Inflammatory macrophage treated with lipopolysaccharide for 1 hour (primary cell): ENCODE measurements around the gene NEK6.

Source experiments
- DNase-seq, 2 donors: peaks; one replicate each; pipeline ENCODE4 v3.0.0-alpha.2; 2020 to 2022

Gene NEK6

DNA sequence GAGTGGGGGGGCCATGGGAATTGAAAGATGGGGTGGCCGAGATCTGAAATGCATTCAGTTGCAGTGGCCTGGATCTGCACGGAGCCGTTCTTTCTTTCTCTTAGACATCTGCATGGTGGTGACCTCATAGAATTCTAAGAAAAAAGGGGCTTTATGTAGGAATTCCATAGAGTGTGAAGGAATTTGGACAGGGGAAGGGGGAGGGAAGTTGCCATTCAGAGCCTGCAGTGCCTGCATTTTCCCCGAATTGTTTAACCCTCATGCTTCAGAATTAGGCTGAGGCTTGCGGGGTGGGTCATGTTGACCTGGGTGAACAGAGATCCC is 4.9 kb downstream of the NEK6 start:
- no peak for DNase-seq

DNA sequence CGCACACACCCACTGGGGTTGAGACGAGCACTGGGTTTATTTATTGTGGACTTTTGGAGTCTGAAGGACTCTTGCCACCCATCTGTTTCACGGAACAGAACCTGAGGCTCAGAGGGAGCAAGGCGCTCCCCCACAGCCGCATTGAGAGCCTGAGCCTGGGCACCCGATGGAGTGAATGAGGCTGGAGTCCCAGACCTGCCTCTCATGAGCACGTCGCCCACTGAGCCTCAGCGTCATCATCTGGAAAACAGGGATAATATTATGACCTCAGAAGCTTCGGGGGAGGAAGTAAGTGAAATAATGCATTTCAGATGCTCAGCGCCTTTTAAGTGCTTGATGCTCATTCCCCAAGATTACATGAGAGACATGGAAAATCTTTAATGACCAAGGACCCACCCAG is 5.5 kb downstream of the NEK6 start:
- peak; percentile 47 to 60 for DNase-seq

DNA sequence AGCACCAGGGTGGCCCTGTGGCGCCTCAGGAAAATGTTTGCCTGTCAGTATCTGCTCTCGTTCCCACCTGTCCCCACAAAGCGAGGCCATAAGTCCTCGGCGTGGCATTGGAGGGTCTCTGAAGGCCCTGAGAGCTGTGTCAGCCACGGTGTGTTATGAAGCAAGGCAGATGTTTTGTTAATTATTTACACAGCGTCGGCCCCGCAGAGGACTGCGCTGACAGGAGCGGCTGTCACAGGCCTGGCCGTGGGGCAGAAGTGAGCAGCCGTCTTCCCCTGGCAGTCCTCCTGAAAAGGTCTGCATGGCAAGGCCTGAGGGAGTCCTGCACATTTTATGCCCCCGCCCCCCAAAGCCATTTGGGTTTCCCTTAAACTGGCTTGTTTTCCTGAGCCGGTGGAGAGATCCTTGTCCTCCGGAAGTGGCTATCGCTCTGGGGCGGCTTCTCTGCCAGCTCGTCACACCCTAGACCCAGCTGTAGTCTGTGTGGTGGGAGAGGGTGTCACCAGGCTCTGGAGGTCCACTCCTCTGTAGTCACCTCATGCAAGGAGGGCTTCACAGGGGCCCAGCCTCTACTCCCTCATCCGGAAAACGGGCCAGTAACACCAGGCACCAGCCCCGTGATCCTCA is 6.2 kb downstream of the NEK6 start:
- DNase-seq = no peak

DNA sequence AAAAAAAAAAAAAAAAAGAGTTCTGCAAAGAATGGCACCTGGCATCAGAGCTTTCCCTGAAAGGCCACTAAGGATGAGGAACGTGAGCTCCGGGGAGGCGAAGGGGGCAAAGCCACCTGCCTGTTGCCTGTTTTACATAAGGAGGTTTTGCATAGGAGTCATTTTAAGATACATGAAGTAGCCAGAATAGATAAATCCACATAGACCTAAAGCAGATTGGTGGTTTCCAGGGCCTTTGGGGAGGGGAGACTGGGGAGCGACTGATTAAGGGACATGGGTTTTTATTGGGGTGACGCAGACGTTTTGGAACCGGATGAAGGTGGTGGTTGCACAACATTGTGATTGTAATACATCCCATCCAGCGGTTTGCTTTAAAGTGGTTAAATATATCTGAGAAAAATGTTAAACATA is 7.1 kb downstream of the NEK6 start:
- peak; percentile 49 to 64 for DNase-seq

DNA sequence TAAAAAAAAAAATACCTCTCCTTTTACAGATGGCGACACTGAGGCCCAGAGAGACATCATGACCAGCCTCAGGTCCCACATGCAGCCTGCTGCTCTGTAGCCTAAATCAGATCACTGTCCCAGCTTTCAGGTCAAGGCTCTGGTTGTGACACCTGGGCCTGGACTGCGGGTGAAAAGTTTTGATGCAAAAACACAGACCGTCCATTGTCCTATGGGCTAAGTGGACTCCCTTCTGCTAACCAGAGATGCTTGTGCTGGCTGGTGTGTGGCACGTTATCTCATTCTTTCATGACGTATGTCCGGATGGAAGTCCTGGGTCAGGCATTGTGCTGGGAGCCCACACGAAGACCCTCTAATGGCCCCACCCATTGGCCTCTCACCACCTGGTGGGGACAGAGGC is 7.8 kb downstream of the NEK6 start:
- DNase-seq = no peak

DNA sequence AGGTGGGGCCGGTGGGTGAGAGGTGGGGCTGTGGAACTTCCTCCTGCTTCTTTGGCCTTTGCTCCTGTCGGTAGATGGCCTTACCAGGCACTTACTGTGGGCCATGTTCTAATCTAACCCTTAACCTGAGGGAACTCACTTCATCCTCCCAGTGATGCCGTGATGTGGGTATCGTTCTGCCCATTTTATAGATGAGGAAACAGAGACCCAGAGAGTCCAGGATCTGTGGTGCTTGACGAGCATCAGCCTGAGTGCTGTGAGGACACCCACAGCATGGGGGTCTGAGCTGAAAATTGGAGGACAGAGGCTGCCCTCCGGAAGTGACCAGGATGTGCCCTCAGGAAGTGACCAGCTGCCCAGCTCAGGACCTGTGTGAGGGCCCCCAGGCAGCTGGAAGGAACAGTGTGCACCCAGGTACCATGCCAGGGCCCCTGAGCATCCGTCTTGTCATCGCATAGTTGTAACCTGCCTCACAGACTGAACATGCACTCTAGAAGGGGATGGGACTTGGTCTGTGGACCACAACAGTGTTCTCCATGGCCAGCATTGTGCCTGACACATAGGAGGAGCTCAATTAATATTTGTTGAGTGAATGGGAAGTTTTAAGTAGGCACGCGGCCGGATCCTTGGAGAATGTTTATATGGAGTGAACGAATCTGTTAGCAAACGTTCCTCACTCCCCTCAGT is 8.5 kb downstream of the NEK6 start:
- DNase-seq = no peak

GRCh38 chr9:124266826-124267201 is 9.1 kb downstream of the NEK6 start:
- no peak for DNase-seq

DNA sequence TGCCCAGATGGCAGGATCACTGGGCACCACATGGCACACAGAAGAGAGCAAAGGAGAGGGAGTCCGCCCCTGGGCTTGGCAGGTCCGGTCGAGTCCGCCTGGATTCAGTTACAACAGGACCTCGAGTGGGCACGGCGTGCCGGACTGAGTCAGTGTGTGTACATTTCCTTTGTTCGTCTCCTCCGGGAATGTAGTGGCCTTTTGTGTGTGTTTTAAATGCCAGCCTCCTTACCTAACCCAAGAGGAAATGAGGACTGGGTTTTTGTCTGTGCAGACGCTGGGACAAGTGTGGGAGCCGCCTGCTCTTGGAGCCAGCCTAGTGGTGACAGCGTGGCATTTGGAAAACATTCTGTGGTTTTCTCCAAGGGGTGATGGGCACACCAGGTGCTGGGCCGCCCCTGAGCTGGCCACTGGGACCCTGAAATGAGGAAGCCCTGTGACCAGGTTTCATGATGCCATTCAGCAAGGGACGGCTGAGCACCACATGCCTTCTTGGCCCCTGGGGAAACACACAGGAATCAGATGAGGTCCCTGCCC is 9.6 kb downstream of the NEK6 start:
- DNase-seq = peak; percentile 66 to 86

DNA sequence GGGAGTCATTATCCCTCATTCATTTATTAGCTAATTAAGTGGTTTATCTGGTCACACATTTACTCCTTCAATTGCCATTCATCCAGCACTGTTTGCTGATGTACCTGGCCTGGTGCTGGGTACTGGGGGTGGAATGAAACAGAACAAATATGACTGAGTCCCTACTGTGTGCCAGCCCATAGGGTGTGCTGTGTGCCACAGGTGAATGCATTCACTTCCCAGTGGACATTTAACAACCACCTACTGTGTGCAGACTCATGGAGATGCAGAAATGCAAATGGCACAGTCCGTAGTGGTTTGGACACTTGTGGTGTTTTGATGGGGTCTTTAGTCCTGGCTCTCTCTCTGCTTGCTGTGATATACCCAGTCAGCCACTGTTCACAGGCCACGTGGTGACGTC is 10.5 kb downstream of the NEK6 start:
- DNase-seq = no peak

- no peak for DNase-seq
These were observed 10.9 kb downstream of the NEK6 start for GRCh38 chr9:124268661-124269060.

DNA sequence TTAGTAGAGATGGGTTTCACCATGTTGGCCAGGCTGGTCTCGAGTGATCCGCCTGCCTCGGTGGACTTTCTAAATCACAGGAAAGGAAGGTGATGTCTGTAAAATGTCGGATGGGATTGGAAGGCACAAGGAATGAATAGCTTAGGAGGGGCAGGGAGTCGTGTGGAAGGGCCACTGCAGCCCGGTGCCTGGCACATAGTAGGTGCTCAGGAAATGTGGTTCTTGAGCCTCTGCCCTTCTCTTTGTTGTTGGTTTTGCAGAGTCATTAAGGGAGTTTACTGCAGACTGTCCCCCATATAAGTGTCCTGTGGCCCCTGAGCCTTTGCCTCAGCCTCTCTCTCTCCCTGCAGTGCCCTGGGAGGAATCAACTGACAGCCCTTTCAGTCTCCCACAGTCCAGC is 11.8 kb downstream of the NEK6 start:
- no peak for DNase-seq

DNA sequence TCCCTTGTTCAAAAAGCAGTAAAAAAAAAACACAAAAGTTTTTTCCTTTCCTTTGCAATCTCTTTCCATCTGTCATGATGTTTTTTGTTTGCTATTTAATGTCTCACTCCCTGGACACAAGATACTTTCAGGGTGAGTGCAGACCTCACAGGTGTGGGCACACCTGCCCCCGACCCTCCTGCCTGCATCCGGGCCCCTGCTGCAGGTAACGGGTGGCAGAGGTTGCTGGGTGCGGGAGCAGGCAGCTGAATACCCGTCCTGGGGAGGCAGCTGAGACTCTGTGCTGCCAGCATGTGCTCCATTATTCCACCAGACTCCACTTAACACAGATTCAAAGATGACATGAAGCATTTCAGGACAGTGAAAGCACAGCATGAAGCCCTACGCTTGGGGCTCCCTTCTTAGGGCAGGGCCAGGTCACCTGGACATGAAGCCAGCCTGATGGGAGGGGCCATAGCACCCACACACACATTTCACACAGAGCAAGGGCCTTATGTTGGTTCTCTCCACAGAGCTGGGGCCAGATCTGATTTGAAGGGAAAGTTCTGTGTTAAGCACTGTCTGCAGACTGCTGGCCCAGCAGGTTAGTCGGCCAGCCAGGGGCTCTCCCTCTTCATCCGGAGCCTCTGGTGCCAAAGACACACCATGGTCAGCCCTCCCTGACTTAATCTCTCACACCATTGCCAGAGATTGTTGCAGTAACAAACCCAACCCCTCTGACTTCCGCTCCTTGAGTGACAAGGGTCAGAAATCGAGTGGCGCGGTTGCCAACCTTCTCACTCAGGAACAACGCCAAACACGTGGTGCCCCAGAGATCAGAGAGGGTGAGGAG is 13.0 kb downstream of the NEK6 start:
- DNase-seq = peak in 1 of 2 donors; percentile 37

- no peak for DNase-seq
These were observed 13.9 kb downstream of the NEK6 start for GRCh38 chr9:124271660-124272059.

DNA sequence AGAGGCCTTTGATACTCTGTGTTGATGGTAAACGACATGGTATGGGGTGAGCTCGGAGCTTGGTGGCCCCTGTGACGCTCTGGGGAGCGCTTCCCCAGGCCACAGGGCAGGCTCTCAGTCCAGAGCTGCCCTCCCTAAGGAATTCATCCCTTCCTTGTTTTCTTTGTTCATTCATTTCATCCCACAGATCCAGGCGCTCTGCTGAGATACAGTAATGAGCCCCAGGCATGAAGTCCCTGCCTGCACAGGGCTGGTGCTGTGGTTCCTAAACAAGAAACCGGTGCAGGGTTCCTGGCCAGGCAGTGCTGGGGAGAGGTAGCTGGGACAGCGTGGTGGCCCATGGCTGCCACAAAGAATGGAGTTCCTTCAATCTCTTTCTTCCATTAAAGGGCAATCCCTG is 14.4 kb downstream of the NEK6 start:
- no peak for DNase-seq

- peak in 1 of 2 donors; percentile 66 for DNase-seq
These were observed 15.2 kb downstream of the NEK6 start for GRCh38 chr9:124272979-124273378.

GRCh38 chr9:124273427-124274160 is 15.8 kb downstream of the NEK6 start:
- no peak for DNase-seq

GRCh38 chr9:124274226-124274625 is 16.5 kb downstream of the NEK6 start:
- DNase-seq = peak in 1 of 2 donors; percentile 34

- DNase-seq = no peak
These were observed 17.0 kb downstream of the NEK6 start for GRCh38 chr9:124274738-124275137.

DNA sequence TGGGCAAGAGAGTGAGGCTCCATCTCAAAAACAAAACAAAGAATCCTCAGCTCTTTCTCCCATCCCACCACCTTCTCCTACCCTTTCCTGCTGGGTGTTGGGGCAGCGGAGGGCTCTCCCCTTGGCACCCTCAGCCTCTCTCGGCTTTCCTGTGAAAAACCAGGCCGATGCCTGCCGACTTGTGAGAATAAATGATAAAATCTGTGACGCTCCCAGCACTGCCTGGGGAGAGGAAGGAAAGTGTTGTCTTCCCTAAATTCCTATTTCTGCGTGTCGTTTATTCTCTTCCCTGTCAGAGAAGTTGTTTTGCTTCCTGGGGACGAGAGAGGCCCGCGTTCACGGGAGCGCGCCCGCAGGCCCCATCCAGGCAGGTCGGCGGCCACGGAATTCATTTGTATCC is 19.7 kb downstream of the NEK6 start:
- no peak for DNase-seq

- DNase-seq = peak; percentile 39 to 50
These were observed 20.3 kb downstream of the NEK6 start for GRCh38 chr9:124278054-124278540.

DNA sequence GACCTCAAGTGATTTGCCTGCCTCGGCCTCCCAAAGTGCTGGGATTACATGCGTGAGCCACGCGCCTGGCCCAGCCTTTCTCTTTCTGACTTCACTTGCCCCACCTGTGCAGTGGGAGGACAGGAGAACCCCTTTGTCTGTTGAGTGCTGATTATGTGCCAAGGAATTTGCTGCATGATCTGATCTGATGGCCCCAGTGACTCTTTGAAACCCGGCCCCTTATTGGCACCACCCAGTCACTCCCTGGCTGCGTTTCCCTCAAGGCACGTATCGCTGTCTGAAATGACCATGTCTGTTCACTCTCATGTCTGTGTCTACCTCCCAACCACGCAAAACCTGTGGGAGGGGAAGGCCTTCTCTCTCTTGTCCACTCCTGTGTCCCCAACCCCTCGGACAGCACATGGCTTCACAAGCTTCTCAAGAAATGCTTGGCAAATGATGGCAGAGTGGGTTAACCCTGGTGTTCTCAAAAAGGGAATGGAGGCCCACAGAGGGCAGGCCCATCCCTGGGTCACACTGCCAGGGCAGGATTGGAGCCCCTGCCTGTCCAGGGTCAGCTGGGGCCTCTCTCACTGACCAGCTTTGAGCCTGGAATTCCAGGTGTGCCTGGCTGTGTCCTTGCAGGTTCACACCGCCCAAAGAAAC is 21.9 kb downstream of the NEK6 start:
- no peak for DNase-seq

DNA sequence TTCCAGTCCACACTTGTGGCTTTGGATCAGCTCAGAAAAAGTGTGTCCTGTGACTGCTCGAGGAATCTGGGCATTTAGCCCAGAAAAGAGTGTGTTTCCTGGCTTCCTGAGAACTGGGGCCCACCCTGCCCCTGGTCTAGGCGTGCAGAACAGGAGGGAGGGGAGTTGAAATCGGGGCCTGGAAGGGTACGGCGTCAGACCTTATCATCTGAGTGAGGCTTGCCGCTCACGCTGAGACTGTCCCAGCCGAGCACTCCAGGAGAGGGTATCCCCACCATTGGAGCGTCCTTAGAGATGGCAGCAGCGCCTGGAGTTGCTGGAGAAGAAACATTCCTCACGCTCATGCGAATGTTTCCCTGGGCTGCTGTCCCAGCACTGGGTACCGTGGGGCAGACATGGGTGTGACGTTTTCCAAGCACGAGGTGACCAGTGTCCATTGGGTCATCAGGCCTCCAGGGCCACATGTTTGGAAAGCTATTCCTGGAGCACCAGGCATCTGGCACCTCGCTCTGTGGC is 22.5 kb downstream of the NEK6 start:
- DNase-seq = no peak
